Mesothelial cell of epicardium (in vitro differentiated cells): ENCODE measurements around the gene RIN1. TPM values are rescaled to one million over a fixed set of nuclear protein-coding genes. Genes with fewer than 3 reads are reported as not detected.

Source experiments
- DNase-seq, 2 experiments: peaks; one replicate each; pipeline ENCODE4 v3.0.0; 2021; ENCODE audit warnings: low spot score in 2 of 2; ENCODE audit not compliant: unreplicated experiment in 2 of 2
- H3K27ac Mint-ChIP-seq: 2 replicates; pipeline ENCODE4 v1.8.0; 2021; ENCODE audit warnings: mixed read lengths
- H3K27me3 Mint-ChIP-seq: 2 replicates; pipeline ENCODE4 v1.8.0; 2021; ENCODE audit warnings: low read depth, mixed read lengths
- H3K36me3 Mint-ChIP-seq: 2 replicates; pipeline ENCODE4 v1.8.0; 2021; ENCODE audit warnings: mixed read lengths
- H3K4me1 Mint-ChIP-seq: 2 replicates; pipeline ENCODE4 v1.8.0; 2021; ENCODE audit warnings: mixed read lengths
- H3K4me3 Mint-ChIP-seq: 2 replicates; pipeline ENCODE4 v1.8.0; 2021; ENCODE audit warnings: mild to moderate bottlenecking, moderate library complexity, mixed read lengths
- H3K9me3 Mint-ChIP-seq: 2 replicates; pipeline ENCODE4 v1.8.0; 2021; ENCODE audit warnings: mixed read lengths
- CTCF ChIP-seq: fragments of 200-600 bp; sonication (generic); IDR thresholded peaks from one replicate; pipeline ENCODE4 v1.5.0; 2021; ENCODE audit warnings: antibody characterized with exemption; ENCODE audit not compliant: unreplicated experiment
- total RNA-seq: library from RNA; stranded (reverse); gene quantifications from 3 replicates; pipeline ENCODE4 v1.2.1, GENCODE V29; 2021

Gene RIN1
- total RNA-seq, 1 donor from 2014 or later = 7.1 TPM

- H3K27me3 Mint-ChIP-seq = peaks cover 29% of the 10 kb centered on the region
- H3K4me1 Mint-ChIP-seq = peaks cover 32% of the 10 kb centered on the region
- no peak for DNase-seq
- TF ChIP-seq CTCF = no peak
- peak overlapping the region; percentile 90 for H3K27ac Mint-ChIP-seq
- H3K9me3 Mint-ChIP-seq = no peaks in the 10 kb centered on the region
- H3K4me3 Mint-ChIP-seq = peak overlapping the region; percentile 83
- no peaks in the 10 kb centered on the region for H3K36me3 Mint-ChIP-seq
Observed at GRCh38 chr11:66287889-66288670, 48.2 kb downstream of the RIN1 start.

GRCh38 chr11:66287211-66287888 lies 48.9 kb downstream of the RIN1 start:
- Mint-ChIP-seq H3K36me3 (no peaks in the 10 kb centered on the region), H3K4me3 (peak overlapping the region; percentile 83), H3K9me3 (no peaks in the 10 kb centered on the region), H3K27ac (peak overlapping the region; percentile 59), H3K27me3 (peaks cover 22% of the 10 kb centered on the region), H3K4me1 (peaks cover 28% of the 10 kb centered on the region)
- no peak for TF ChIP-seq CTCF
- no peak for DNase-seq

- TF ChIP-seq CTCF = no peak
- peak overlapping the region; percentile 46 for H3K4me3 Mint-ChIP-seq
- H3K27me3 Mint-ChIP-seq = peaks cover 21% of the 10 kb centered on the region
- H3K9me3 Mint-ChIP-seq = no peaks in the 10 kb centered on the region
- no peak for DNase-seq
- H3K4me1 Mint-ChIP-seq = peaks cover 28% of the 10 kb centered on the region
- no peaks in the 10 kb centered on the region for H3K36me3 Mint-ChIP-seq
- no peak overlapping the region for H3K27ac Mint-ChIP-seq
Observed at GRCh38 chr11:66286699-66287098, 49.5 kb downstream of the RIN1 start.

- peaks cover 22% of the 10 kb centered on the region for H3K4me1 Mint-ChIP-seq
- TF ChIP-seq CTCF = no peak
- no peaks in the 10 kb centered on the region for H3K9me3 Mint-ChIP-seq
- no peaks in the 10 kb centered on the region for H3K36me3 Mint-ChIP-seq
- H3K4me3 Mint-ChIP-seq = no peak overlapping the region
- no peak for DNase-seq
- peaks cover 15% of the 10 kb centered on the region for H3K27me3 Mint-ChIP-seq
- no peak overlapping the region for H3K27ac Mint-ChIP-seq
Observed at GRCh38 chr11:66285250-66285947, 50.8 kb downstream of the RIN1 start.

GRCh38 chr11:66284526-66285078 lies 51.6 kb downstream of the RIN1 start:
- no peak for DNase-seq
- no peaks in the 10 kb centered on the region for H3K9me3 Mint-ChIP-seq
- H3K27ac Mint-ChIP-seq = no peak overlapping the region
- H3K4me1 Mint-ChIP-seq = peaks cover 15% of the 10 kb centered on the region
- H3K36me3 Mint-ChIP-seq = no peaks in the 10 kb centered on the region
- peaks cover 10% of the 10 kb centered on the region for H3K27me3 Mint-ChIP-seq
- TF ChIP-seq CTCF = no peak
- no peak overlapping the region for H3K4me3 Mint-ChIP-seq
